Activated T-cell treated with anti-CD3 and anti-CD28 coated beads, Interleukin-2, amount 50 U/mL, for 4 hours (primary cell): ENCODE measurements around the gene DHRS3. TPM values are rescaled to one million over a fixed set of nuclear protein-coding genes. Genes with fewer than 3 reads are reported as not detected.
"Not testable (repeated sequence)": the region's sequence is repeated elsewhere in the genome, so short reads cannot be mapped to it uniquely, and the experiment has no call there.

Experiments
- ATAC-seq, 2 donors: fragments of 200-7000 bp; cut with Tn5 transposase; one replicate each; pipeline ENCODE4 v1.10.0; 2021
- DNase-seq: peaks from one replicate; pipeline ENCODE4 v3.0.0-alpha.2; 2020
- H3K27me3 Mint-ChIP-seq: one replicate; pipeline ENCODE4 v1.8.0; 2021; ENCODE audit warnings: low read depth, mixed read lengths
- H3K36me3 Mint-ChIP-seq: one replicate; pipeline ENCODE4 v1.8.0; 2022; ENCODE audit warnings: mixed read lengths; ENCODE audit not compliant: insufficient read depth
- H3K4me1 Mint-ChIP-seq: one replicate; pipeline ENCODE4 v1.8.0; 2021; ENCODE audit warnings: low read depth, mixed read lengths
- H3K4me3 Mint-ChIP-seq: one replicate; pipeline ENCODE4 v1.8.0; 2021; ENCODE audit warnings: mild to moderate bottlenecking, moderate library complexity, mixed read lengths
- H3K9me3 Mint-ChIP-seq: one replicate; pipeline ENCODE4 v1.8.0; 2021; ENCODE audit warnings: mixed read lengths
- total RNA-seq, 3 donors: library from RNA; stranded (reverse); gene quantifications; one replicate each; pipeline ENCODE4 v1.2.1, GENCODE V29; 2021

Gene DHRS3
- total RNA-seq, 3 donors from 2014 or later: 60.4 to 72.6 (median 69.9) TPM

- no peak overlapping the region for H3K4me3 Mint-ChIP-seq
- DNase-seq (no peak), ATAC-seq (no peak)
- no peaks in the 10 kb centered on the region for H3K27me3 Mint-ChIP-seq
- no peaks in the 10 kb centered on the region for H3K36me3 Mint-ChIP-seq
- H3K9me3 Mint-ChIP-seq: no peaks in the 10 kb centered on the region
- no peaks in the 10 kb centered on the region for H3K4me1 Mint-ChIP-seq
These were observed 73.0 kb downstream of the DHRS3 start for GRCh38 chr1:12544992-12545391.

- no peaks in the 10 kb centered on the region for H3K36me3 Mint-ChIP-seq
- H3K9me3 Mint-ChIP-seq: no peaks in the 10 kb centered on the region
- no peak overlapping the region for H3K4me3 Mint-ChIP-seq
- ATAC-seq: no peak
- H3K4me1 Mint-ChIP-seq: no peaks in the 10 kb centered on the region
- DNase-seq: no peak
- H3K27me3 Mint-ChIP-seq: no peaks in the 10 kb centered on the region
These were observed 73.7 kb downstream of the DHRS3 start for GRCh38 chr1:12544357-12544756.

GRCh38 chr1:12543740-12544154 is 74.3 kb downstream of the DHRS3 start:
- Mint-ChIP-seq H3K4me3 (no peak overlapping the region), H3K27me3 (no peaks in the 10 kb centered on the region), H3K36me3 (no peaks in the 10 kb centered on the region), H3K4me1 (no peaks in the 10 kb centered on the region), H3K9me3 (no peaks in the 10 kb centered on the region)
- ATAC-seq (no peak), DNase-seq (no peak)

- Mint-ChIP-seq H3K9me3 (no peaks in the 10 kb centered on the region), H3K36me3 (no peaks in the 10 kb centered on the region), H3K27me3 (no peaks in the 10 kb centered on the region), H3K4me1 (no peaks in the 10 kb centered on the region), H3K4me3 (no peak overlapping the region)
- ATAC-seq (no peak), DNase-seq (no peak)
These were observed 75.1 kb downstream of the DHRS3 start for GRCh38 chr1:12542616-12543592.

GRCh38 chr1:12542138-12542465 is 75.9 kb downstream of the DHRS3 start:
- no peaks in the 10 kb centered on the region for H3K4me1 Mint-ChIP-seq
- H3K4me3 Mint-ChIP-seq: no peak overlapping the region
- H3K9me3 Mint-ChIP-seq: peaks cover 5% of the 10 kb centered on the region
- no peak for ATAC-seq
- no peaks in the 10 kb centered on the region for H3K27me3 Mint-ChIP-seq
- peaks cover 6% of the 10 kb centered on the region for H3K36me3 Mint-ChIP-seq
- no peak for DNase-seq

GRCh38 chr1:12541274-12542137 is 76.5 kb downstream of the DHRS3 start:
- no peak for DNase-seq
- Mint-ChIP-seq H3K27me3 (no peaks in the 10 kb centered on the region), H3K4me3 (no peak overlapping the region), H3K4me1 (no peaks in the 10 kb centered on the region), H3K9me3 (peaks cover 9% of the 10 kb centered on the region), H3K36me3 (peaks cover 8% of the 10 kb centered on the region)
- ATAC-seq: no peak

- Mint-ChIP-seq H3K9me3 (peaks cover 17% of the 10 kb centered on the region), H3K4me3 (no peak overlapping the region), H3K36me3 (peaks cover 14% of the 10 kb centered on the region), H3K4me1 (no peaks in the 10 kb centered on the region), H3K27me3 (no peaks in the 10 kb centered on the region)
- no peak for ATAC-seq
- DNase-seq: no peak
These were observed 77.3 kb downstream of the DHRS3 start for GRCh38 chr1:12540580-12541273.

- Mint-ChIP-seq H3K27me3 (no peaks in the 10 kb centered on the region), H3K9me3 (peaks cover 22% of the 10 kb centered on the region), H3K4me3 (no peak overlapping the region), H3K36me3 (peaks cover 19% of the 10 kb centered on the region), H3K4me1 (no peaks in the 10 kb centered on the region)
- ATAC-seq (no peak), DNase-seq (no peak)
These were observed 78.1 kb downstream of the DHRS3 start for GRCh38 chr1:12539705-12540579.

GRCh38 chr1:12539320-12539704 is 78.7 kb downstream of the DHRS3 start:
- DNase-seq (no peak), ATAC-seq (no peak)
- H3K9me3 Mint-ChIP-seq: peaks cover 22% of the 10 kb centered on the region
- H3K27me3 Mint-ChIP-seq: no peaks in the 10 kb centered on the region
- H3K4me3 Mint-ChIP-seq: no peak overlapping the region
- H3K36me3 Mint-ChIP-seq: peaks cover 19% of the 10 kb centered on the region
- H3K4me1 Mint-ChIP-seq: no peaks in the 10 kb centered on the region

- peaks cover 19% of the 10 kb centered on the region for H3K36me3 Mint-ChIP-seq
- H3K4me3 Mint-ChIP-seq, H3K4me1 Mint-ChIP-seq, DNase-seq, H3K27me3 Mint-ChIP-seq, ATAC-seq: not testable (repeated sequence)
- H3K9me3 Mint-ChIP-seq: peaks cover 22% of the 10 kb centered on the region
These were observed 79.5 kb downstream of the DHRS3 start for GRCh38 chr1:12538536-12538935.

GRCh38 chr1:12537906-12538461 is 80.0 kb downstream of the DHRS3 start:
- DNase-seq: no peak
- H3K36me3 Mint-ChIP-seq: peaks cover 21% of the 10 kb centered on the region
- no peak for ATAC-seq
- H3K27me3 Mint-ChIP-seq: no peaks in the 10 kb centered on the region
- no peak overlapping the region for H3K4me3 Mint-ChIP-seq
- H3K9me3 Mint-ChIP-seq: peaks cover 22% of the 10 kb centered on the region
- H3K4me1 Mint-ChIP-seq: peaks cover 1% of the 10 kb centered on the region

- peaks cover 23% of the 10 kb centered on the region for H3K36me3 Mint-ChIP-seq
- H3K4me1 Mint-ChIP-seq: peaks cover 1% of the 10 kb centered on the region
- ATAC-seq: no peak
- DNase-seq: no peak
- no peak overlapping the region for H3K4me3 Mint-ChIP-seq
- H3K27me3 Mint-ChIP-seq: no peaks in the 10 kb centered on the region
- peaks cover 22% of the 10 kb centered on the region for H3K9me3 Mint-ChIP-seq
These were observed 80.7 kb downstream of the DHRS3 start for GRCh38 chr1:12537294-12537693.

GRCh38 chr1:12536023-12536639 is 81.9 kb downstream of the DHRS3 start:
- Mint-ChIP-seq H3K9me3 (peaks cover 22% of the 10 kb centered on the region), H3K36me3 (peaks cover 23% of the 10 kb centered on the region), H3K4me1 (peaks cover 1% of the 10 kb centered on the region), H3K4me3 (no peak overlapping the region), H3K27me3 (no peaks in the 10 kb centered on the region)
- no peak for DNase-seq
- no peak for ATAC-seq
